HG02938 (cell line): Measurements from ENCODE around the gene ELMO1.

Experiments
- ATAC-seq: cut with Tn5 transposase; IDR thresholded peaks from one replicate; pipeline ENCODE4 v1.9.1; 2021; ENCODE audit warnings: mild to moderate bottlenecking, moderate library complexity; ENCODE audit not compliant: unreplicated experiment

Gene ELMO1

GRCh38 chr7:37411444-37412034, 37.1 kb downstream of the ELMO1 start:
- no peak for ATAC-seq

GRCh38 chr7:37410305-37411229, 38.1 kb downstream of the ELMO1 start:
- ATAC-seq, result no peak

- ATAC-seq, result no peak
Measured at GRCh38 chr7:37409461-37409860, 39.2 kb downstream of the ELMO1 start.

- ATAC-seq, result no peak
Measured at GRCh38 chr7:37408291-37409228, 40.1 kb downstream of the ELMO1 start.

GRCh38 chr7:37405603-37406122, 43.0 kb downstream of the ELMO1 start:
- no peak for ATAC-seq

GRCh38 chr7:37405128-37405527, 43.5 kb downstream of the ELMO1 start:
- no peak for ATAC-seq

GRCh38 chr7:37399876-37400421, 48.7 kb downstream of the ELMO1 start:
- ATAC-seq, result no peak

- no peak for ATAC-seq
Measured at GRCh38 chr7:37398403-37398802, 50.3 kb downstream of the ELMO1 start.

- ATAC-seq, result no peak
Measured at GRCh38 chr7:37395618-37396259, 52.9 kb downstream of the ELMO1 start.

- ATAC-seq, result peak; percentile 67
Measured at GRCh38 chr7:37394158-37394557, 54.5 kb downstream of the ELMO1 start.

- no peak for ATAC-seq
Measured at GRCh38 chr7:37393476-37393875, 55.2 kb downstream of the ELMO1 start.

GRCh38 chr7:37392673-37393017, 56.0 kb downstream of the ELMO1 start:
- ATAC-seq, result no peak

GRCh38 chr7:37391791-37392672, 56.6 kb downstream of the ELMO1 start:
- ATAC-seq, result no peak

GRCh38 chr7:37390114-37390513, 58.5 kb downstream of the ELMO1 start:
- no peak for ATAC-seq

- no peak for ATAC-seq
Measured at GRCh38 chr7:37388811-37389210, 59.9 kb downstream of the ELMO1 start.

- ATAC-seq, result no peak
Measured at GRCh38 chr7:37385787-37386186, 62.9 kb downstream of the ELMO1 start.

GRCh38 chr7:37382546-37383088, 66.0 kb downstream of the ELMO1 start:
- ATAC-seq, result no peak

- no peak for ATAC-seq
Measured at GRCh38 chr7:37380831-37381230, 67.8 kb downstream of the ELMO1 start.
